GM19193 (cell line): Measurements from ENCODE around the gene ASGR2.

ENCODE experiments used
- POLR2A ChIP-seq: IDR thresholded peaks from 4 replicates; pipeline ENCODE4 v1.6.1; 2011; ENCODE audit not compliant: insufficient read depth, insufficient read length; ENCODE audit errors: extremely low read depth

ASGR2 gene, protein sequence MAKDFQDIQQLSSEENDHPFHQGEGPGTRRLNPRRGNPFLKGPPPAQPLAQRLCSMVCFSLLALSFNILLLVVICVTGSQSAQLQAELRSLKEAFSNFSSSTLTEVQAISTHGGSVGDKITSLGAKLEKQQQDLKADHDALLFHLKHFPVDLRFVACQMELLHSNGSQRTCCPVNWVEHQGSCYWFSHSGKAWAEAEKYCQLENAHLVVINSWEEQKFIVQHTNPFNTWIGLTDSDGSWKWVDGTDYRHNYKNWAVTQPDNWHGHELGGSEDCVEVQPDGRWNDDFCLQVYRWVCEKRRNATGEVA

DNA sequence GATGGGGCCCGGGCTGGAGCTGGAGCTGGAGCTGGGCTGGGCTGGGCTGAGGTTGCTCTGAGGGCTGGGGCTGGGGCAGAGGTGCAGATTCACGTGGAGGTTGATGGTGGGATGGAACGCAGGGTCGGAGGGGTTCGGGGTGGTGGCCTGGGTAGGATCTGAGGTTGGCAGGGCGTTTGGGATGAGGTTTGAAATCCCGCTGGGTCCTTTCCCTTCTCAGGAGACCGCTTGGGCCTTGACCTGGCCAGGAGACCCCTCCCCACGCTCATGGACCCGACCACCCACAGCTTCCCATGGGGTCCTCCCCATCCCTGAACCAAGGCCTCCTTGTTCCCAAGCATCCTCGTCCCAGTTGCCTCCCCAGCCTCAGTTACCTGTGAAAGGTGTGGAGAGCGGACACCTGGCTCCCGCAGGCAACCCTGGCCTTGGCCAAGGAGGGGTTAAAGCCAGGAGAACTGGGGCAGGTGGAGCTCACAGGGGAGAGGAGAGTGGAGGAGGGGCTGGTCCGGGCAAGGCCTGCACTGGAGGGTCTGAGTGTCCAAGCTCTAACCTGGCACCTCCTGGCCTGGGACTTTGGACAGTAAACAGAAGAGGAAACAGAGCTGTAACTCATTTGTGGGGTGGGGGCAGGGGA lies at the start of gene ASGR2:
Gene ASGR2, minus strand, starts transcription at position 582 of the 634 bp plus-strand sequence. CDS start 582 bp downstream, outside the sequence.
- no peak for TF ChIP-seq POLR2A

DNA sequence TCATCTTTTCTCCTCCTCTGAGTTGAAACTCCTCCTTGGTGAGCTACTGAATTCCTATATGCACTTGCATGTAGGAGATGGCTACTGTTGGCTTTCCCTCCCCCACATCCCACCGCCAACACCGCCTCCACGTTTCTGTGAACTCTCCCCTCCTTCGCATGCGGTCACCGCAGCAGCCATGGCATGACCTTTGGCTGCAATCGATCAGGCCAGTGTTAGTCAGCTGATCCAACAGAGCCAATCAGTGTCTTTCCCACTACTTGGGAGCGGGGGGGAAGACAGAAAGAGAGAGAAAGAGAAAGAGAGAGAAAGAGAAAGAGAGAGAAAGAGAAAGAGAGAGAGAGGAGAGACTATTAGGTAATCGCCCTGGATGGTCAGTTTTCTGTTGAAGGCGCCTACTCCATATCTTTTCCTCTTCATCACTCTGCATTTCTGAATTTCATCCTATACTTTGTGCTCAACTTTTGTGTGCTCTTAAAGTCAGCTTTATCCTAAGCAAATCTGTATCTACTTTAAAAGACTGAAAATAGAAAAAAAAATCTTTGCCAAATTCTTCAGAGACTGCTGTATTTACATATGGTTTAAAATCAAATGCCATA lies 41.8 kb upstream of the ASGR2 start:
- no peak for TF ChIP-seq POLR2A

DNA sequence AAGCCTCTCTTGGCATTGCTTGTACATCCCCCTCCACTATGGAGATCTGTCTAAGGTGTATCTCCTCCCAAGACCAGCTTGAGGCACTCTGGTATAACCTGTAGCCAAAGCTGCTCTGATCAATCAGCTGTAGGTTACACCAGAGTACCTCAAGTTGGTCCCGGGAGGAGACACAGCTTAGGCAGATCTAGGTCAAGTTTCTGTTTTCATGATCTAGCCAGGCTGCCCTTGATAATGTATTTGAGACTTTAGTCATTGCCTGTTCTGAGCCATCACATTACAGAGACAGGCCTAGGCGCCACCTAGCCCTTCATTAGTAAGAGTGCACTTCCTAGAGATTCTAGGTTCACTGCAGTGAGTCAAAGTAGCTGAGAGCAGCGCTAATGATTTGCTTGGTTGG lies 33.1 kb upstream of the ASGR2 start:
- TF ChIP-seq POLR2A, result no peak

DNA sequence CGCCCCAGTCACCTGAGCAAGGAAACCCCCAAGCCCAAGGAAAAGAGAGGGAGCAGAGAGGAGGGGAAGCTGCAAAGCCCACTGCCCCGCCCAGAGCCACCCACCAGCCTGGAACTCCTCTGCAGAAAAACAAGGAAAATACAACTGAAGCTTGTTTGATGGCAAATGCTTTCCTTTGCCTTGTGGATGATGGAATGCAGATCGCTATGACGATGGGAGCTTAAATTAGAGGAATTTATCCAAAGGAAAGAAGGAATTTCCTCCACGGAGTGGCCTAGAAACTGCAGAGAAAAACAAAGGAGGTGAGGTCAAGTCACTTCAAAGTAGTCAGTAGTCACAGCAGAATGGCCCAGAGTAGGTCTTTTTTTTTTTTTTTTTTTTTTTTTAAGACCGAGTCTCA lies 31.5 kb upstream of the ASGR2 start:
- no peak for TF ChIP-seq POLR2A

DNA sequence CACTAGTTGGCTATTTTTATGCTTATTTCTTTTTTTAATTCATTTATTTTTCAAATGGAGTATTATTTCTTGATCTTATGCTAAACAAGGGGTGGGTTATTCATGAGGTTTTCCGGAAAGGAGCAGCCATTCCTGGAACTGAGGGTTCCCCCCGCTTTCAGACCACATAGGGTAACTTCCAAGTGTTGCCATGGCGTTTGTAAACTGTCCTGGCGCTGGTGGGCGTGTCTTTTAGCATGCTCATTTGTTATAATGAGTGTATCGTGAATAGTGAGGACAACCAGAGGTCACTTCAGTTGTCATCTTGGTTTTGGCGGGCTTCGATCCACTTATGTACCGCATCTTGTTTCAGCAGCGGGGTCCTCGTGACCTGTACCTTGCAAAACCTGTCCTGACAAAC lies 29.6 kb upstream of the ASGR2 start:
- no peak for TF ChIP-seq POLR2A

DNA sequence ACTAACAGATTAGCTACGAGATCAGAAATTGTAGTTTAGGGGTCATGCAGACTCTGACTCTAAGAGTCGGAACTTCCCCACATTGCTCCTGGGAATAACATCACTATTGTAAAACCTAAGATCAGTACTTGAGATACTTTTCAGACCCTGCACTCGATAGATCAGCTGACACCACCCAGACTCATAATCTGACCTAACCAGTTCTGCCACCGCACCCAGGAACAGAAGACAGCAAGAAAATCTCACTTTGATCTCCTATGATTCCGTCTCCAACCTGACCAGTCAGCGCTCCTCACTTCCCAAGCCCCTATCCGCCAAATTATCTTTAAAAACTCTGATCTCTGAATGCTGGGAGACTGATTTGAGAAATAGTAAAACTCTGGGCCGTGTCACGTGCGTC lies 27.2 kb upstream of the ASGR2 start:
- no peak for TF ChIP-seq POLR2A

DNA sequence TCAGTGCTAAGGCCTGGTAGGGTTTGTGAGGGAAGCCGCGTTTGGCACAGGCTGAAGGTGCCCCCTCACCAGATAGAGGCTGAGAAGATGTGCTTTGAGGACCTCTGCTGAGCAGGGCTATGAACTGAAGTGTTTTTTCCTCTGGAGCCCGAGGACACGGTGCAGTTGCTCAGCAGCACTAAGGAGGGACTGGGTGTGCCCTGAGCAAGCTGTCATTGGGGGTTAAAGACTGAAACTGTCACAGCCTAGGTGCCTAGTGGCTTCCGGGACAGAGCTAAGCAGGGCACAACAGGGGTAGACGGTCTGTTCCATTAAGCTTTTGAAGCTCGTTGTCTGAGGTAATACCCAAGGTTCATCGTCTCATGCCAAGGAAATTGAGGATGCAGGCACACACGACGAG lies 24.8 kb upstream of the ASGR2 start:
- TF ChIP-seq POLR2A, result no peak

DNA sequence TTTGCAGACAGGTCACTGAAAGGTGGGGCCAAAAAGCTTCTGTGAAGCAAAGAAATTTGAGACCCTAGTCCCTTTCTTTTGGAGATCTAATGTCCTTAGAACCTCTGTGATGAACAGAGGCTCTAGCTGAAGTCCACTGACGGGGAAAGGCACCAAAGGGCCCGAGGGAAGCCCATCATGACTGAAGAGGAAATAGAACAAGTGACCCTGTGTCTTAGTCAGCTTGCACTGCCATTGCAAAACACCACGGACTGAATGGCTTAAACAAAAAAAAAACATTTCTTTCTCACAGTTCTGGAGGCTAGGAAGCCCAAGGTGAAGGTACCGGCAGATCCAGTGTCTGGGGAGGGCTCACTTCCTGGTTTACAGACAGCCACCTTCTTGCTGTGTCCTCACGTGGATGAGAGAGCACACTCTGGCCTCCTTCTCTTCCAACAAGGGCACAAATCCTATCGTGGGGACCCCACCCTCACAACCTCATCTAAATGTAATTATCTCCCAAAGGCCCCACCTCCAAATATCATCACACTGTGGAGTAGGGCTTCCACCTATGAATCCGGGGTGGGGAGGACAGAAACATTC lies 24.3 kb upstream of the ASGR2 start:
- TF ChIP-seq POLR2A, result no peak

DNA sequence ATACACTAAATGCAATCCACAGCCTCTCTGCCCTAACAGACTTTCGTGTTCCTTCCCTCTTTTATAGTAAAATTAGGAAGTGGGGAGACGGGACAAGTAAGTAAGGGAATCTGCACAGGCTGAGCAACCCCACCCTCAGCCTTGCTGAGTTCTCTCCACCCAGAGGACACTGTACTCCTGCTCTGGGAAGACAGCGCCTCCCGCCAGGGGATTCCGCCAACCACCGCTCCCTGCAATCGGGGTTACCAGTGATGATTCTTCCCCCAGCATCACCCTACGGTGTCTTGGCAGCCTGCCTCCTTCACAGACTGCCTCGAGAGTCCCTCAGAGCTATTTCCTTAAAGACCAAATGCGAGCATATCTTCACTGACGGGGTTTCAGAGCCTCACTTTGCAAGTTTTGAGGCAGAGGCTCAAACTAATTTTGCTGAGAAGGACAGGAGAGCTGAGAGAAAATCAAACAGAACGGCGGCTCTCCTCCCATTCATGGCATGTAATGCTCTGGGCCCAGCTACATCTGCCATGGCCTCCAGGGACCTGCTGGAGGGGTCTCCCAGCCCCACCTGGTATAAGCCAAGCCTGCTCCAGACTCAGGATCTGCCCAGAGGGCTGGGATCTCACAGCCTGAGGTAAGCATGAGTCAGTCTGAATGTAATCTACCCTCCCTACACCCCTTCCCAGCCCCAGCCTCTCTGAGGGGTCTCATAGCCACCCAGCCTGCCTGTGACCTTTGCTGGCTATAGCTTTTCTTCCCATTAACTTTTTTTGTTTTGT lies 22.7 kb upstream of the ASGR2 start:
- no peak for TF ChIP-seq POLR2A

DNA sequence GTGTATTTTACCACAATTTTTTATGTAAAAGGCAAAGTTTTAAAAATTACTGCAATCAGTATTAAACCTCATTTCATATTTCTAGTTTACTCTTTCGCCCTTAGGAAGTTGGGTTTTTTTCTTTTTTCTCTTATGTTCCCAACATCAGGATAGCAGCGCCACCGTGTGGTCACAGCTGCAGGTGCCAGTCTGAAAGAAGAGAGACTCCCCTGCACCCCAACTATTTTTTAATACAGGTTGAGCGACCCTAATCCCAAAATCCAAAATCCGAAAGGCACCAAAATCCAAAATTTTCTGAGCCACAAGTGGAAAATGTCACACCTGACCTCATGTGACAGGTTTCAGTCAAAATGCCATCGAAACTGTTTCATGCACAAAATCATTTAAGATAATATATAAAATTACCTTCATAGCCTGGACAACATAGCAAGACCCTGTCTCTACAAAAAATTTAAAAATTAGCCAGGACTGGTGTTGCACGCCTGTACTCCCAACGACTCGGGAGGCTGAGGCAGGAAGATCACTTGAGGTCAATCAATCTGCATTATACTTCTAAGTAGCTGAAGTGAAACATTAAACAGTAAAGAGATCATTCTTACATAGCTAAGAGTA lies 21.8 kb upstream of the ASGR2 start:
- no peak for TF ChIP-seq POLR2A

DNA sequence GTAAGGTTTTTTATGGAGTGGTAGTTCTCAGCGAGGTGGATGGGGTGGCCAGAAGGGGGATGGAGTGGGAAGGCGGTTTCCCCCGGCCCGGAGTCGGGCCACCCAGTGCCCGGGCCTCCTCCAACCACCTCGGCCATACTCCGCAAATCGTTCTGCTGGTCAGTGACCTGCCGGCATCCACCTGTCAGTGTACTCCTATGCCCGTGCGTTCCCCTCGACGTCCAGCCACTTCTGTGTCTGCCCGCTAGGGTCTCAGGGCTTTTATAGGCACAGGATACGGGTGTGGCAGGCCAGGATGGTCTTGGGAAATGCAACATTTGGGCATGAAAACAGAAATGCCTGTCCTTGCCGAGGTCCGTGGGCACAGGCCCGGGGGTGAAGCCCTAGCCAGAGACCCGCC lies 19.3 kb upstream of the ASGR2 start:
- TF ChIP-seq POLR2A, result no peak

DNA sequence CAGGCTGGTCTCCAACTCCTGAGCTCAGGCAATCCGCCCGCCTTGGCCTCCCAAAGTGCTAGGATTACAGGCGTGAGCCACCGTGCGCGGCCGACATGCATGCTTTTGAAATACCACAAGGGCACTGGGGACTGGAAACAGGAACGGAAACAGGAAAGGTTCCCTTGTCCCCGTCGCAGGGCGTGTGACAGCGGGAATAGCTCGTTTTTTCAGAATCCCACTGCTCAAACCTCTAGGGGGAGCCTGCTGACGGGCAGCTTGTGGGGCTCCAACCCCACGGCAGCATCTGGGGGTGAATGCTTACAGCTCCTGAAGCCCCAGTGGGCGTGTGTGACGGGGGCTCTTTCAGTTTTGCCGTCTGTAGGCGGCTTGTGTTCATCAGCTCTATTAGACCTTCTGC lies 18.8 kb upstream of the ASGR2 start:
- no peak for TF ChIP-seq POLR2A

DNA sequence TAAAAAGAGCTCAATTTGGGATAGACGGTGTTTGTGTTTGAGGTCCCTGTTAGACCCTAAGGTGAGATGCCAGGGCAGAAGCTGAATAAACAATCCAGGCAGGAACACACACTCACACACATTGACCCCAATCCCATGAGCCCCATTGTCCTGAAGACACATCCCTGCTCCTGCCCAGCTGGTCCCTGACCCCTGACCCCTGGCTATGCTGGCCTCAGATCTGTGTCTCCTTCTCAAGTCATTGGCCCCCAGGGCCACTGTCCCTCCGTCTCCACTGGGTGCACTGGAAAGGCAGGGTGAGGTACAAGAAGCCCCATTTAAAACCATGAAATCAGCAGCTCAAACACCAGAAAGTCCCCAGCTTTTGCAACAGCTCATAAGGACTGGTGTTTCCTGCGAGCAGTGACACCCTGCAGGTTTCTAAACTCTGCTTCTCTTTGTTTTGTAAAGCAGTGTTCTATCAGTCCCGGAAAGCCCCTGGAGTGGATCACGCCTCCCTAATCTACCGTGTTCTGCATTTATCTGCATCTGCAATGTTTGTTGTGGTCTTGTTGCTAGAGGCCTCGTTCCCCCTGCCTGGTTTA lies 18.0 kb upstream of the ASGR2 start:
- peak; percentile 45 for TF ChIP-seq POLR2A

DNA sequence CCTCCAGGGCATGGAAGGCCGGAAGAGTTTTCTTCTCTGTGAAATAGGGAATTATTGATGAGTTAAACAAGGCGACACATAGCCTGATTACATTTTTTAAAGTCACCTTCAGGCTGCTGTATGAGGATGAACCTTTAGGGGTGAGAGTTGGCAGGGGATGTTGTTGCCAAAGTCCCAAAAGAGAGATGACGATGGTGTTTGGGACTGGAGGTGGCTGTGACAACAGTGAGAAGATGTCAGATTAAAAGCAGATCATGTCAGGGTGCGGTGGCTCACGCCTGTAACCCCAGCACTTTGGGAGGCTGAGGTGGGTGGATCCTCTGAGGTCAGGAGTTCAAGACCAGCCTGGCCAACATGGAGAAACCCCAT lies 16.8 kb upstream of the ASGR2 start:
- TF ChIP-seq POLR2A, result no peak
